Motor neuron (in vitro differentiated cells): ENCODE data around the gene KIF6. TPM values are rescaled to one million over a fixed set of nuclear protein-coding genes. Genes with fewer than 3 reads are reported as not detected.
"Not testable (repeated sequence)": the region's sequence is repeated elsewhere in the genome, so short reads cannot be mapped to it uniquely, and the experiment has no call there.

Experiments used
- ATAC-seq, 8 experiments: fragments of 200-7000 bp; cut with Tn5 transposase; replicated peaks in 6 of 8; 2 replicates each; pipeline ENCODE4 v1.8.0; 2021; ENCODE audit warnings: mild to moderate bottlenecking in 8 of 8, moderate library complexity in 8 of 8
- H3K27ac ChIP-seq, 2 donors: fragments of 250-450 bp; sonication (Bioruptor Pico); 2 replicates each; pipeline ENCODE4 v1.9.0; 2021; ENCODE audit warnings: antibody characterized with exemption in 2 of 2, mild to moderate bottlenecking in 2 of 2, moderate library complexity in 1 of 2
- H3K4me1 ChIP-seq, 2 donors: fragments of 250-450 bp; sonication (Bioruptor Pico); replicated peaks in 1 of 2; 2 replicates each; pipeline ENCODE4 v1.6.1; 2021; ENCODE audit warnings: antibody characterized with exemption in 2 of 2, mild to moderate bottlenecking in 2 of 2, moderate library complexity in 1 of 2
- H3K4me3 ChIP-seq, 5 donors: fragments of 250-450 bp; sonication (Bioruptor Pico); 2 replicates each; pipeline ENCODE4 v1.9.0; 2021; ENCODE audit warnings: antibody characterized with exemption in 5 of 5, mild to moderate bottlenecking in 5 of 5, moderate library complexity in 4 of 5
- WGBS, 10 experiments: fragments of 450-650 bp; shearing (Covaris generic); methylation state at CpG; one replicate each; pipeline ENCODE4 v1.0.0; 2022; 5-methylcytosine and 5-hydroxymethylcytosine counted together
- in situ Hi-C, 9 experiments: fragments of 400-800 bp; cut with MboI; loops; one replicate each; pipeline ENCODE4 v1.15.0; 2021; ENCODE audit warnings: low sequenced_read_pairs in 9 of 9, low pct_unique_long_range_greater_than_20kb in 2 of 9; ENCODE audit not compliant: unreplicated experiment in 9 of 9
- total RNA-seq, 8 experiments: library from RNA; unstranded; fragments of 300-600 nt; gene quantifications; 2 replicates each; pipeline versions ENCODE4 v1.2.3 to v1.2.4, GENCODE V29; 2022

Gene KIF6
- total RNA-seq, 8 experiments from 2014 or later: 1.0 to 2.8 (median 1.6) TPM

- WGBS, 10 experiments: 83 to 100% (median 100%) methylated on average over 1 to 10 of the region's 10 CpGs; no CpG with 5 or more reads in 4 of the 10 experiments
- not testable (repeated sequence) for H3K4me3 ChIP-seq, H3K4me1 ChIP-seq, ATAC-seq, H3K27ac ChIP-seq
- in situ Hi-C loops: loop anchor here in 1 of 9 experiments (25.0 kb wide), 1 partner anchor 424 kb away; no protein-coding TSS in a partner anchor
These were observed 438.6 kb downstream of the KIF6 start for GRCh38 chr6:39286596-39286995.

DNA sequence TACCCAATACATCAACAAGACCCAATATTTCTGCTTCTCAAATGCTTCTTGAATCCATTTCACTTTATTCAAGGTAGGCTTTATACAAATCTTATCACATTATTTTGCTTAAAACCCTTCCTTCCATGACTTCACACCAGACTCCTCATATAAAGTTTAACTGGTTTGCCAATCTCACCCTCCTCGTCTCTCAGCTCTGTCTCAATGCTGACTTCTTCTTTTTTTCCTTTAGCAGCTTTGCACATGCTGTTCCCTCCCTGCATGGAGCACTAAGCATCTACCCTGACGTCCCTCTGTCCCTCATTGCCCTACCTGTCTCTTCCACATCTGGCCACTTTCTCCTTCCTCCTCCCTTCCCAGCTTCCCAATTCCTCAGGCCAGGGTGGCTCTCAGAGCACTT, 442.4 kb downstream of the KIF6 start:
- no peak overlapping the region for H3K27ac ChIP-seq
- no peak overlapping the region for H3K4me3 ChIP-seq
- 6 to 100% (median 50%) methylated on average over 1 to 2 of the region's 2 CpGs; no CpG with 5 or more reads in 1 of the 10 experiments for WGBS, 10 experiments
- in situ Hi-C loops: loop anchor here in 1 of 9 experiments (25.0 kb wide), 1 partner anchor 420 kb away; no protein-coding TSS in a partner anchor
- H3K4me1 ChIP-seq: peaks cover 8% of the 10 kb centered on the region in 2 donors
- ATAC-seq: no peak

DNA sequence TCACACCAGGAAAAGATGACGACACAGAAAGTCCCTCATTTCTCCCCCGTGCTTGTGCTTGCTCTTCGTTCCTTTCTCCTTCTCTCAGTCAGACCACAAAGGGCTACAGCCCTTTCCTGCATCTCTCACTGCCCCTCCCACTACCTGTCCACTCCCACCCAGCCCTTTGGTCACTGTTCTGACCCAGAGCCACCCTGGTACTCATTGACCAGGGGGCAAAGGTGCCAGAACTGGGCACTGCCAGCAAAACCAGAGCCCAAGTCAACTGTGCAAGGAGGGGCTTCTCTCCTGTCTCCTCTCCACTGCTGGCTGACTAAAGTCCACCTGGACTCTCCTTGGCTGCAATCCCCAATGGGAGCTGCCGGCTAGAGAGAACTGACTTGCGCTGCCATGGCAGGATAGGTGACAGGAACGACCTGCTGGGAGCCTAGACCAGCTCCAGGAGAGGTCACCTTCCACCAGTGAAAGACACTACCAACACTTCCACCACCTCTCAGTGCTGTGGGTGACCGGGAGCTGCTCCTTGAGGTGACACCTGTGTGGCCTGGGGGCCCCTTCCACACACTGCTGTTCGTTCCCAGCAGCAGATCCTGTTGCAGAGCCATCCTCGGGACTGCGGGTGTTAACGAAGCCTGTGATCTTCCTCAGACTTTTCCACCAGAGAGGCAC, 443.8 kb downstream of the KIF6 start:
- no peak overlapping the region for H3K27ac ChIP-seq
- peaks cover 8% of the 10 kb centered on the region in 2 donors for H3K4me1 ChIP-seq
- 24 to 100% (median 78%) methylated on average over 1 to 8 of the region's 11 CpGs; no CpG with 5 or more reads in 3 of the 10 experiments for WGBS, 10 experiments
- no peak overlapping the region for H3K4me3 ChIP-seq
- no peak for ATAC-seq
- in situ Hi-C loops: loop anchor here in 1 of 9 experiments (25.0 kb wide), 1 partner anchor 419 kb away; no protein-coding TSS in a partner anchor

GRCh38 chr6:39280247-39280731, 444.9 kb downstream of the KIF6 start:
- peaks cover 8% of the 10 kb centered on the region in 2 donors for H3K4me1 ChIP-seq
- no peak overlapping the region for H3K4me3 ChIP-seq
- peak overlapping the region; percentile 15 to 55 for H3K27ac ChIP-seq
- in situ Hi-C loops: loop anchor here in 1 of 9 experiments (25.0 kb wide), 1 partner anchor 418 kb away; no protein-coding TSS in a partner anchor
- ATAC-seq: peak; percentile 70 to 98 (median 95)
- 5 to 70% (median 18%) methylated on average over 2 to 4 of the region's 8 CpGs; no CpG with 5 or more reads in 7 of the 10 experiments for whole genome bisulfite sequencing, 10 experiments

Other genes starting within 250 kb of the KIF6 start
- 10 to 100 TPM in 1 of 8 experiments, 1 to 10 TPM in 6, under 1 TPM in 1; 0.60 to 11.3 (median 2.4) TPM for gene DAAM2, start 67.0 kb upstream of the KIF6 start, total RNA-seq
- gene MOCS1, start 209.1 kb upstream of the KIF6 start, total RNA-seq: 10 to 100 TPM in 2 of 8 experiments, 1 to 10 TPM in 6; 2.5 to 27.8 (median 6.5) TPM